Trophoblast cell (in vitro differentiated cells and primary cell): ENCODE data around the gene GLDC.
A peak's percentile ranks its signal among the peaks of the same experiment; 100 is the strongest.

Experiments
- DNase-seq, 2 donors: peaks; one replicate each; pipeline ENCODE4 v3.0.0-alpha.2; 2016
- H2AFZ ChIP-seq: 2 replicates; pipeline ENCODE4 v1.6.1; 2013; ENCODE audit warnings: low read length, moderate library complexity, mild to moderate bottlenecking; ENCODE audit not compliant: insufficient read depth, poor library complexity
- H2AK5ac ChIP-seq: 2 replicates; pipeline ENCODE4 v1.6.1; 2013; ENCODE audit warnings: mild to moderate bottlenecking, low read length
- H2BK120ac ChIP-seq: 2 replicates; pipeline ENCODE4 v1.6.1; 2013; ENCODE audit warnings: low read length, mild to moderate bottlenecking, moderate library complexity; ENCODE audit not compliant: insufficient read depth, poor library complexity
- H2BK12ac ChIP-seq: 2 replicates; pipeline ENCODE4 v1.6.1; 2013; ENCODE audit warnings: mild to moderate bottlenecking, low read length, moderate library complexity
- H2BK5ac ChIP-seq: 2 replicates; pipeline ENCODE4 v1.6.1; 2013; ENCODE audit warnings: low read length, low read depth, moderate library complexity, mild to moderate bottlenecking; ENCODE audit not compliant: poor library complexity
- H3K14ac ChIP-seq: 2 replicates; pipeline ENCODE4 v1.6.1; 2013; ENCODE audit warnings: mild to moderate bottlenecking, low read length
- H3K18ac ChIP-seq: 2 replicates; pipeline ENCODE4 v1.6.1; 2013; ENCODE audit warnings: mild to moderate bottlenecking, low read length
- H3K23ac ChIP-seq: 2 replicates; pipeline ENCODE4 v1.6.1; 2013; ENCODE audit warnings: low read length
- H3K27ac ChIP-seq: 2 replicates; pipeline ENCODE4 v1.5.1; 2013; ENCODE audit warnings: low read depth, mild to moderate bottlenecking, inconsistent platforms, low read length, moderate library complexity
- H3K27me3 ChIP-seq: 2 replicates; pipeline ENCODE4 v1.6.1; 2013; ENCODE audit warnings: inconsistent platforms, mild to moderate bottlenecking, low read length, moderate library complexity; ENCODE audit not compliant: insufficient read depth
- H3K36me3 ChIP-seq, 2 experiments: 1 replicate in 1 of 2; 2 replicates in 1 of 2; pipeline ENCODE4 v1.6.1; 2013; ENCODE audit warnings: low read length in 2 of 2, mild to moderate bottlenecking in 2 of 2, moderate library complexity in 1 of 2; ENCODE audit not compliant: insufficient read depth in 2 of 2, control insufficient read depth in 1 of 2
- H3K4ac ChIP-seq: 2 replicates; pipeline ENCODE4 v1.6.1; 2013; ENCODE audit warnings: low read depth, mild to moderate bottlenecking, low read length, moderate library complexity
- H3K4me1 ChIP-seq, 2 experiments: 1 replicate in 1 of 2; 2 replicates in 1 of 2; pipeline ENCODE4 v1.6.1; 2013; ENCODE audit warnings: low read length in 2 of 2, mild to moderate bottlenecking in 2 of 2, moderate library complexity in 1 of 2; ENCODE audit not compliant: insufficient read depth in 2 of 2, control insufficient read depth in 1 of 2
- H3K4me2 ChIP-seq: 2 replicates; pipeline ENCODE4 v1.6.1; 2013; ENCODE audit warnings: inconsistent platforms, mild to moderate bottlenecking, low read length, moderate library complexity
- H3K4me3 ChIP-seq: 2 replicates; pipeline ENCODE4 v1.5.1; 2013; ENCODE audit warnings: mild to moderate bottlenecking, low read depth, low read length, inconsistent platforms
- H3K79me1 ChIP-seq: one replicate; pipeline ENCODE4 v1.6.1; 2013; ENCODE audit warnings: low read length
- H3K79me2 ChIP-seq: 2 replicates; pipeline ENCODE4 v1.6.1; 2013; ENCODE audit warnings: low read length, mild to moderate bottlenecking; ENCODE audit not compliant: control insufficient read depth, insufficient read depth, poor library complexity
- H3K9ac ChIP-seq: 2 replicates; pipeline ENCODE4 v1.6.1; 2013; ENCODE audit warnings: mild to moderate bottlenecking, low read length
- H3K9me3 ChIP-seq: 2 replicates; pipeline ENCODE4 v1.6.1; 2013; ENCODE audit warnings: low read depth, mild to moderate bottlenecking, control low read depth, inconsistent platforms, low read length; ENCODE audit not compliant: insufficient read depth
- H4K12ac ChIP-seq: 2 replicates; pipeline ENCODE4 v1.6.1; 2013; ENCODE audit warnings: low read depth, mild to moderate bottlenecking, low read length, moderate library complexity
- H4K8ac ChIP-seq: 2 replicates; pipeline ENCODE4 v1.6.1; 2013; ENCODE audit warnings: low read depth, mild to moderate bottlenecking, low read length, moderate library complexity
- H4K91ac ChIP-seq: one replicate; pipeline ENCODE4 v1.6.1; 2013; ENCODE audit warnings: low read depth, mild to moderate bottlenecking, low read length, moderate library complexity
- WGBS: extraction: QIAGEN DNeasy Blood & Tissue Kit; methylation state at CpG from one replicate; pipeline ENCODE4 v1.1.7; 2013; ENCODE audit warnings: missing lambda C conversion rate; ENCODE audit not compliant: insufficient read length, insufficient coverage; ENCODE audit errors: extremely low coverage; 5-methylcytosine and 5-hydroxymethylcytosine counted together

GLDC gene

GRCh38 chr9:6639622-6640021 lies 5.9 kb downstream of the GLDC start:
- Histone ChIP-seq H3K23ac (no peak overlapping the region), H3K36me3 (peaks cover 0 to 3% of the 10 kb centered on the region in 2 experiments), H4K8ac (no peak overlapping the region), H3K4me3 (no peak overlapping the region), H3K27ac (no peak overlapping the region), H3K79me1 (peaks cover 4% of the 10 kb centered on the region), H2AK5ac (no peak overlapping the region), H3K4me1 (peaks cover 5 to 8% of the 10 kb centered on the region in 2 experiments), H2BK12ac (no peak overlapping the region), H3K79me2 (peaks cover 11% of the 10 kb centered on the region), H4K12ac (no peak overlapping the region), H2BK5ac (no peak overlapping the region), H3K27me3 (no peaks in the 10 kb centered on the region), H4K91ac (no peak overlapping the region), H3K9ac (no peak overlapping the region), H2BK120ac (no peak overlapping the region), H3K9me3 (no peaks in the 10 kb centered on the region), H2AFZ (no peak overlapping the region), H3K18ac (no peak overlapping the region), H3K14ac (no peak overlapping the region), H3K4ac (no peak overlapping the region), H3K4me2 (no peak overlapping the region)
- no peak for DNase-seq
- no CpG with 5 or more reads among the region's 3 CpGs for WGBS

- Histone ChIP-seq H3K27ac (no peak overlapping the region), H2BK120ac (no peak overlapping the region), H3K79me2 (peaks cover 6% of the 10 kb centered on the region), H4K8ac (peak overlapping the region; percentile 29), H2AK5ac (no peak overlapping the region), H4K91ac (no peak overlapping the region), H2BK5ac (no peak overlapping the region), H3K9ac (no peak overlapping the region), H2AFZ (no peak overlapping the region), H3K27me3 (no peaks in the 10 kb centered on the region), H3K4me2 (no peak overlapping the region), H3K4ac (no peak overlapping the region), H3K4me3 (no peak overlapping the region), H3K18ac (no peak overlapping the region), H3K14ac (peak overlapping the region; percentile 17), H3K36me3 (peaks cover 0 to 3% of the 10 kb centered on the region in 2 experiments), H3K4me1 (peaks cover 0 to 5% of the 10 kb centered on the region in 2 experiments), H2BK12ac (no peak overlapping the region), H3K79me1 (peaks cover 4% of the 10 kb centered on the region), H3K23ac (no peak overlapping the region), H3K9me3 (peaks cover 3% of the 10 kb centered on the region), H4K12ac (no peak overlapping the region)
- WGBS: no CpG with 5 or more reads among the region's 7 CpGs
- DNase-seq: peak; percentile 48 to 64
Observed at GRCh38 chr9:6634444-6634843, 11.1 kb downstream of the GLDC start.

DNA sequence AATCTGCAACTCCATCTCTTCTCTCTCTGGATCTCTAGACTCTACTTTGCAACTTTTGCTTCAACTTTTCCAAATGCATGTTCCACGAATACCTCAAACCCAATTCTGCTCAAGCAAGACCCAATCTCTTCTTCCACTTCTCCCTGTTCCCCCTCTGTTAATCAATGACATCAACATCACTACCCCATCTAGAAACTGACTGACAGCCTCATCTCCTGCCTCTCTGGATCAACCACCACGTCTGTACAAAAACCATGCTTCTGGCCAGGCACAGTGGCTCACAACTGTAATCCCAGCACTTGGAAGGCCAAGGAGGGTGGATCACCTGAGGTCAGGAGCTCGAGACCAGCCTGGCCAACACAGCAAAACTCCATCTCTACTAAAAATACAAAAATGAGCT lies 12.2 kb downstream of the GLDC start:
- no peak for DNase-seq

DNA sequence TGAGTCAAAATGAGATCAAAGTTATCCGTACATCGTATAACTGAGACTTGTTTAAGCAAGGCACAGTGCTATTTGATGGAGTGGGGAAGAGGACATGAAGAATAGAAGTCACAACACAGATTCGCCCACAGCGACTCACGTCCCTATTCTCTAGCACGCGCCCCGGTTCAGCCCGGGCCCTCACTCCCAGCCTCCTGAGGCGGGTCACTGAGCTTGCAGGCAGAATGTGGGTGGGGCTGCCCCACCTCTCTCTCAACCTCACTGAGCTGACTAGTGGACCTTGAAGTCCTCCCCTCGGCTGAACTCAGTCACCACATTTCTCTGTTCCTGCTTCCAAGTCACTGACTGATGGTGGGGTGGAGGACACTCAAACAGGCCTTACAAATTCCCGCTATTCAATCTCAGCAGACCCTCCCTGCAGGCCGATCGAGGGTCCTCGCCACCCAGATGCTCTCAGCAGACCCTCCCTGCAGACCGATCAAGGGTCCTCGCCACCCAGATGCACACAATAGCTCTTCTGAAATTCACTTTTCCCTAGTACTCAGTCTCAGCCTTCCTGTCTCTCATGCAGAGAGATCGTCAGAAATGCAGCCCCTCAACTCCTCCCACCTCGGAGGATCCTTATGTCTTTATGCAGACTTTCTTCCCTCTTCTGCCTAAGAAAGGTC lies 12.9 kb downstream of the GLDC start:
- no peak for DNase-seq
- Histone ChIP-seq H3K23ac (no peak overlapping the region), H4K8ac (no peak overlapping the region), H3K4me3 (no peak overlapping the region), H3K18ac (no peak overlapping the region), H2BK120ac (no peak overlapping the region), H3K9ac (peak overlapping the region; percentile 18), H2AK5ac (no peak overlapping the region), H2BK5ac (no peak overlapping the region), H4K91ac (no peak overlapping the region), H3K14ac (no peak overlapping the region), H2AFZ (no peak overlapping the region), H3K36me3 (peaks cover 0 to 3% of the 10 kb centered on the region in 2 experiments), H3K4ac (peak overlapping the region; percentile 40), H2BK12ac (no peak overlapping the region), H3K4me1 (peaks cover 0 to 15% of the 10 kb centered on the region in 2 experiments), H3K27ac (no peak overlapping the region), H3K27me3 (no peaks in the 10 kb centered on the region), H3K79me1 (peaks cover 7% of the 10 kb centered on the region), H3K79me2 (peaks cover 6% of the 10 kb centered on the region), H3K9me3 (peaks cover 3% of the 10 kb centered on the region), H4K12ac (no peak overlapping the region), H3K4me2 (no peak overlapping the region)
- WGBS: no CpG with 5 or more reads among the region's 19 CpGs

More for the DNA sequence above, 12.2 kb downstream of the GLDC start:
- Histone ChIP-seq H3K4me2 (no peak overlapping the region), H3K18ac (no peak overlapping the region), H3K27ac (no peak overlapping the region), H4K91ac (no peak overlapping the region), H2BK120ac (no peak overlapping the region), H4K8ac (no peak overlapping the region), H3K27me3 (no peaks in the 10 kb centered on the region), H3K9me3 (peaks cover 3% of the 10 kb centered on the region), H3K79me2 (peaks cover 6% of the 10 kb centered on the region), H3K4me1 (peaks cover 0 to 8% of the 10 kb centered on the region in 2 experiments), H2AFZ (no peak overlapping the region), H3K4me3 (no peak overlapping the region), H2BK5ac (no peak overlapping the region), H2BK12ac (no peak overlapping the region), H4K12ac (no peak overlapping the region), H3K23ac (no peak overlapping the region), H3K4ac (no peak overlapping the region), H3K36me3 (peaks cover 0 to 3% of the 10 kb centered on the region in 2 experiments), H3K79me1 (peaks cover 5% of the 10 kb centered on the region), H3K14ac (no peak overlapping the region), H3K9ac (no peak overlapping the region), H2AK5ac (no peak overlapping the region)
- no CpG with 5 or more reads among the region's 3 CpGs for WGBS
